CD14-positive monocyte (primary cell): Measurements from ENCODE around the gene ZNF398. TPM values are rescaled to one million over a fixed set of nuclear protein-coding genes. Genes with fewer than 3 reads are reported as not detected.
"Not testable (repeated sequence)": the region's sequence is repeated elsewhere in the genome, so short reads cannot be mapped to it uniquely, and the experiment has no call there.

Experiments used
- DNase-seq, 3 donors: peaks; one replicate each; pipeline ENCODE4 v3.0.0-alpha.2; 2011 to 2022
- H2AFZ ChIP-seq: 2 replicates; pipeline ENCODE4 v1.6.0; 2012; ENCODE audit warnings: mild to moderate bottlenecking, low read depth, low read length, inconsistent platforms; ENCODE audit not compliant: insufficient read depth, poor library complexity, severe bottlenecking
- H3K27ac ChIP-seq, 2 donors: 1 replicate in 1 of 2; 2 replicates in 1 of 2; pipeline ENCODE4 v1.5.1; 2012 to 2013; ENCODE audit warnings: low read length in 2 of 2, control low read depth in 1 of 2, inconsistent platforms in 1 of 2, low read depth in 1 of 2, mild to moderate bottlenecking in 1 of 2
- H3K27me3 ChIP-seq, 2 donors: one replicate each; pipeline versions ENCODE4 v1.6.0 to v1.6.1; 2011 to 2013; ENCODE audit warnings: low read length in 2 of 2; ENCODE audit not compliant: control insufficient read depth in 2 of 2, insufficient read depth in 2 of 2
- H3K36me3 ChIP-seq, 2 donors: replicated peaks in 1 of 2; 1 replicate in 1 of 2; 2 replicates in 1 of 2; pipeline versions ENCODE4 v1.5.1 to v1.6.1; 2012 to 2013; ENCODE audit warnings: low read length in 2 of 2, control low read depth in 1 of 2, inconsistent platforms in 1 of 2, mild to moderate bottlenecking in 1 of 2; ENCODE audit not compliant: insufficient read depth in 2 of 2, control insufficient read depth in 1 of 2
- H3K4me1 ChIP-seq, 2 donors: 1 replicate in 1 of 2; 2 replicates in 1 of 2; pipeline versions ENCODE4 v1.5.1 to v1.6.1; 2012 to 2013; ENCODE audit warnings: low read length in 2 of 2, control low read depth in 1 of 2, inconsistent platforms in 1 of 2, mild to moderate bottlenecking in 1 of 2, moderate library complexity in 1 of 2; ENCODE audit not compliant: insufficient read depth in 2 of 2, control insufficient read depth in 1 of 2
- H3K4me2 ChIP-seq: replicated peaks from 2 replicates; pipeline ENCODE3; 2012; ENCODE audit warnings: low read length, moderate library complexity, mild to moderate bottlenecking; ENCODE audit not compliant: poor library complexity, severe bottlenecking; ENCODE audit errors: extremely low read depth
- H3K4me3 ChIP-seq, 3 experiments: fragments of 200-600 bp in 1 of 3; sonication (generic) in 1 of 3; replicated peaks in 1 of 3; 1 replicate in 2 of 3; 2 replicates in 1 of 3; pipeline ENCODE4 v1.5.1; 2011 to 2013; ENCODE audit warnings: low read length in 3 of 3, mild to moderate bottlenecking in 3 of 3, control low read depth in 2 of 3, low read depth in 2 of 3, inconsistent platforms in 1 of 3, moderate library complexity in 1 of 3
- H3K79me2 ChIP-seq: 2 replicates; pipeline ENCODE4 v1.6.0; 2012; ENCODE audit warnings: mild to moderate bottlenecking, control low read depth, inconsistent platforms, low read length, moderate library complexity; ENCODE audit not compliant: insufficient read depth
- H3K9ac ChIP-seq: 2 replicates; pipeline ENCODE4 v1.6.0; 2017; ENCODE audit warnings: low read length, mild to moderate bottlenecking; ENCODE audit not compliant: insufficient read depth, poor library complexity, severe bottlenecking
- H3K9me3 ChIP-seq, 2 donors: replicated peaks in 1 of 2; 1 replicate in 1 of 2; 2 replicates in 1 of 2; pipeline versions ENCODE4 v1.5.1 to v1.6.1; 2012 to 2013; ENCODE audit warnings: low read length in 2 of 2, control low read depth in 1 of 2; ENCODE audit not compliant: control insufficient read depth in 1 of 2, insufficient read depth in 1 of 2
- H4K20me1 ChIP-seq: 2 replicates; pipeline ENCODE4 v1.6.0; 2012; ENCODE audit warnings: mild to moderate bottlenecking, low read length, control low read depth, moderate library complexity; ENCODE audit not compliant: insufficient read depth
- H3K27ac Mint-ChIP-seq, 7 donors: one replicate each; pipeline ENCODE4 v1.8.0; 2020; ENCODE audit warnings: mild to moderate bottlenecking in 7 of 7, mixed read lengths in 7 of 7, moderate library complexity in 6 of 7, inconsistent platforms in 2 of 7
- H3K27me3 Mint-ChIP-seq, 3 donors: one replicate each; pipeline ENCODE4 v1.8.0; 2021 to 2022; ENCODE audit warnings: low read depth in 3 of 3, mild to moderate bottlenecking in 3 of 3, mixed read lengths in 3 of 3, moderate library complexity in 3 of 3, inconsistent platforms in 1 of 3
- H3K36me3 Mint-ChIP-seq, 2 donors: one replicate each; pipeline ENCODE4 v1.8.0; 2020; ENCODE audit warnings: mixed read lengths in 2 of 2, inconsistent platforms in 1 of 2, mild to moderate bottlenecking in 1 of 2
- H3K4me1 Mint-ChIP-seq: one replicate; pipeline ENCODE4 v1.8.0; 2020; ENCODE audit warnings: mild to moderate bottlenecking, mixed read lengths
- H3K4me3 Mint-ChIP-seq, 2 donors: one replicate each; pipeline ENCODE4 v1.8.0; 2020; ENCODE audit warnings: mild to moderate bottlenecking in 2 of 2, mixed read lengths in 2 of 2, moderate library complexity in 1 of 2
- H3K9me3 Mint-ChIP-seq, 7 donors: one replicate each; pipeline ENCODE4 v1.8.0; 2020 to 2022; ENCODE audit warnings: mixed read lengths in 7 of 7, mild to moderate bottlenecking in 6 of 7, moderate library complexity in 6 of 7, inconsistent platforms in 2 of 7
- WGBS: methylation state at CpG from one replicate; pipeline ENCODE4 v1.1.5; 2013; ENCODE audit warnings: missing lambda C conversion rate; ENCODE audit not compliant: insufficient coverage; 5-methylcytosine and 5-hydroxymethylcytosine counted together
- intact Hi-C, 2 donors: fragments of 100-400 bp; cut with micrococcal nuclease; formaldehyde crosslinking; loops; one replicate each; pipeline versions ENCODE4 v1.15.0 to v1.15.1; 2023
- polyA plus RNA-seq, 3 donors: library from polyadenylated mRNA; depleted of rRNA in 1 of 3; unstranded in 2 of 3; stranded (reverse) in 1 of 3; fragments of 300-500 nt in 2 of 3; fragments of >200 nt in 1 of 3; fragmentation: Illumina TruSeq in 2 of 3; gene quantifications; 1 replicate in 2 of 3; 2 replicates in 1 of 3; pipeline ENCODE4 v1.2.3, GENCODE V29; 2012 to 2021
- TF ChIP-seq, protein P1 (sequence below): fragments of 200-600 bp; IDR thresholded peaks from one replicate; pipeline ENCODE4 v1.8.0; 2022; ENCODE audit warnings: antibody characterized with exemption, mild to moderate bottlenecking

ZNF398 gene
- polyA plus RNA-seq, 3 donors = 3.0 to 3.7 (median 3.1) TPM

GRCh38 chr7:149225656-149226055 lies 78.4 kb downstream of the ZNF398 start:
- no peaks in the 10 kb centered on the region for H4K20me1 ChIP-seq
- no peak overlapping the region for H3K27ac ChIP-seq
- Mint-ChIP-seq H3K36me3 (peaks cover 38 to 54% of the 10 kb centered on the region in 2 donors), H3K27me3 (peaks cover 2 to 8% (median 6%) of the 10 kb centered on the region in 3 donors), H3K4me1 (peaks cover 3% of the 10 kb centered on the region), H3K4me3 (no peak overlapping the region), H3K9me3 (peaks cover 0 to 13% (median 4%) of the 10 kb centered on the region in 7 donors), H3K27ac (no peak overlapping the region)
- TF ChIP-seq, protein P1, sequence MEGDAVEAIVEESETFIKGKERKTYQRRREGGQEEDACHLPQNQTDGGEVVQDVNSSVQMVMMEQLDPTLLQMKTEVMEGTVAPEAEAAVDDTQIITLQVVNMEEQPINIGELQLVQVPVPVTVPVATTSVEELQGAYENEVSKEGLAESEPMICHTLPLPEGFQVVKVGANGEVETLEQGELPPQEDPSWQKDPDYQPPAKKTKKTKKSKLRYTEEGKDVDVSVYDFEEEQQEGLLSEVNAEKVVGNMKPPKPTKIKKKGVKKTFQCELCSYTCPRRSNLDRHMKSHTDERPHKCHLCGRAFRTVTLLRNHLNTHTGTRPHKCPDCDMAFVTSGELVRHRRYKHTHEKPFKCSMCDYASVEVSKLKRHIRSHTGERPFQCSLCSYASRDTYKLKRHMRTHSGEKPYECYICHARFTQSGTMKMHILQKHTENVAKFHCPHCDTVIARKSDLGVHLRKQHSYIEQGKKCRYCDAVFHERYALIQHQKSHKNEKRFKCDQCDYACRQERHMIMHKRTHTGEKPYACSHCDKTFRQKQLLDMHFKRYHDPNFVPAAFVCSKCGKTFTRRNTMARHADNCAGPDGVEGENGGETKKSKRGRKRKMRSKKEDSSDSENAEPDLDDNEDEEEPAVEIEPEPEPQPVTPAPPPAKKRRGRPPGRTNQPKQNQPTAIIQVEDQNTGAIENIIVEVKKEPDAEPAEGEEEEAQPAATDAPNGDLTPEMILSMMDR = no peak
- no peaks in the 10 kb centered on the region for H3K4me1 ChIP-seq
- no peaks in the 10 kb centered on the region for H3K79me2 ChIP-seq
- H3K36me3 ChIP-seq = peaks cover 25 to 36% of the 10 kb centered on the region in 2 donors
- intact Hi-C loops = no loop called here
- no peak overlapping the region for H2AFZ ChIP-seq
- no peaks in the 10 kb centered on the region for H3K27me3 ChIP-seq
- peaks cover 0 to 8% of the 10 kb centered on the region in 2 donors for H3K9me3 ChIP-seq
- no peak overlapping the region for H3K4me2 ChIP-seq
- no peak overlapping the region for H3K4me3 ChIP-seq
- no peak overlapping the region for H3K9ac ChIP-seq
- DNase-seq = no peak
- 97% methylated on average over 22 of the region's 22 CpGs for WGBS

- H3K79me2 ChIP-seq, H3K4me1 Mint-ChIP-seq, intact Hi-C loops, H3K4me3 ChIP-seq, H3K27ac Mint-ChIP-seq, H3K4me1 ChIP-seq, H3K9me3 ChIP-seq, H4K20me1 ChIP-seq, H2AFZ ChIP-seq, H3K27ac ChIP-seq, H3K27me3 Mint-ChIP-seq, DNase-seq, H3K4me2 ChIP-seq, H3K4me3 Mint-ChIP-seq, H3K27me3 ChIP-seq, H3K9ac ChIP-seq: not testable (repeated sequence)
- Mint-ChIP-seq H3K9me3 (peaks cover 0 to 13% (median 4%) of the 10 kb centered on the region in 7 donors), H3K36me3 (peaks cover 33 to 46% of the 10 kb centered on the region in 2 donors)
- H3K36me3 ChIP-seq = peaks cover 21 to 30% of the 10 kb centered on the region in 2 donors
- 97% methylated on average over 14 of the region's 17 CpGs for WGBS
Measured at GRCh38 chr7:149226366-149226765, 79.1 kb downstream of the ZNF398 start.
